NCI-H187 treated with DMSO at 0.1 percent for 48 hours (cell line): ENCODE results near the gene ATP8B1.

Experiments
- DNase-seq: peaks from one replicate; lab custom pipeline; 2025; lab: John Stamatoyannopoulos, UW

The ATP8B1 gene

GRCh38 chr18:57819119-57819518 lies 16.0 kb upstream of the ATP8B1 start:
- DNase-seq, result no peak

GRCh38 chr18:57816208-57816954 lies 13.3 kb upstream of the ATP8B1 start:
- no peak for DNase-seq

GRCh38 chr18:57814555-57814954 lies 11.4 kb upstream of the ATP8B1 start:
- DNase-seq, result no peak

GRCh38 chr18:57813245-57813644 lies 10.1 kb upstream of the ATP8B1 start:
- no peak for DNase-seq

GRCh38 chr18:57812126-57812477 lies 9.0 kb upstream of the ATP8B1 start:
- no peak for DNase-seq

GRCh38 chr18:57811477-57812125 lies 8.5 kb upstream of the ATP8B1 start:
- DNase-seq, result no peak

- DNase-seq, result no peak
Measured at GRCh38 chr18:57809190-57809589, 6.1 kb upstream of the ATP8B1 start.

GRCh38 chr18:57807336-57808117 lies 4.4 kb upstream of the ATP8B1 start:
- no peak for DNase-seq

- no peak for DNase-seq
Measured at GRCh38 chr18:57806978-57807285, 3.8 kb upstream of the ATP8B1 start.

- no peak for DNase-seq
Measured at GRCh38 chr18:57806201-57806977, 3.3 kb upstream of the ATP8B1 start.

GRCh38 chr18:57805117-57805516 lies 2.0 kb upstream of the ATP8B1 start:
- DNase-seq, result no peak

GRCh38 chr18:57804557-57804956 lies 1.4 kb upstream of the ATP8B1 start:
- DNase-seq, result no peak

GRCh38 chr18:57802213-57803102 lies 657 bp downstream of the ATP8B1 start:
- DNase-seq, result no peak

GRCh38 chr18:57801761-57802212 lies 1.3 kb downstream of the ATP8B1 start:
- DNase-seq, result no peak

GRCh38 chr18:57801325-57801724 lies 1.8 kb downstream of the ATP8B1 start:
- no peak for DNase-seq

- DNase-seq, result no peak
Measured at GRCh38 chr18:57798713-57799373, 4.3 kb downstream of the ATP8B1 start.

GRCh38 chr18:57797209-57797651 lies 5.9 kb downstream of the ATP8B1 start:
- peak; percentile 57 for DNase-seq

- DNase-seq, result no peak
Measured at GRCh38 chr18:57794951-57795728, 8.0 kb downstream of the ATP8B1 start.

GRCh38 chr18:57793302-57793986 lies 9.7 kb downstream of the ATP8B1 start:
- DNase-seq, result no peak
